ENCODE results near the gene CKB.
A peak's percentile ranks its signal among the peaks of the same experiment; 100 is the strongest.

Gene CKB

DNA sequence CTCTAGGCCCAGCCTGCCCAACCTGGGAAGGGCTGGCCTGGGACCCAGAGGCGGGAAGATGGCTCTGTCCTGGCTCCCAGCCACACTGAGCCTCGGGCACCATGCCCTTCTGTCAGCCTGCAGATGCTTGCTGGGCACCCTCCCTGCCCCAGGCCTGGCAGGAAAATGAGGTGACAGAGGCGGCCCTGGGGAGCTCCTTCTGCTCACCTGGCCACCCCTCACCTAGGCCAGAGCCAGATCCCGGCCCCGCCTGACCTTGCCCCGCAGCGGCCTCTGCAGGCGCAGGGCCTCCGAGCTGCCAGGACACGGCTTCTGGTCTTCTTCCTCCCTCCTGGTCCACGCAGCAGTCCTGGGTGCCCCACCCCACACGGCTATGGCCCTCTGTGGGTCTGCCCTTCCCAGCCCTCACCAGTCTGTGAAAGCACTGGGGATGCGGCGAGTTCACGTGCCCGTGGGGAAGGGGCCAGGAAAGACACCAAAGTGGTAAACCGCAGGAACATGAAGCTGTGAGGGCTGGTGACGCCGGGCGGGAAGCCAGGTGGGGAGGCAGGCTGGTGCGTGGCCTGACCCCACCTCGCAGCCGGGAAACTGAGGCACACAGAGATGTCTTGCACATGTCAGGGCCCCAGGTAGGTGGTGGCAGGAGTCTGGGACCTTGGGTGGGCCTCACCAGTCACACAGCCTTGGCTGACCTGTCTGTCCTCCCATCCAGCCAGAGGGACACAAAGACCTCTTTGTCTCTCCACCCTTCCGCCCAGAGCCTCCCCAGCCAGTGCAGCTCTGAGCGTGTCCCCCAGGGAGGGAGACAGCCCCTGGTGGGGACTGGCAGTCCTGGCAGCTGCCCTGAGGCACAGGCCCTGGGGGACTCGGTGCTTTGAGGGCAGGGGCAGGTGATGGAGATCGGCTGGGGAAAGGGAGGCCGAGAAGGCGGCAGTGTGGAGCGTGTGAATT, 27.0 kb upstream of the CKB start:
- no peak for DNase-seq (ENCODE audit: low spot score)

DNA sequence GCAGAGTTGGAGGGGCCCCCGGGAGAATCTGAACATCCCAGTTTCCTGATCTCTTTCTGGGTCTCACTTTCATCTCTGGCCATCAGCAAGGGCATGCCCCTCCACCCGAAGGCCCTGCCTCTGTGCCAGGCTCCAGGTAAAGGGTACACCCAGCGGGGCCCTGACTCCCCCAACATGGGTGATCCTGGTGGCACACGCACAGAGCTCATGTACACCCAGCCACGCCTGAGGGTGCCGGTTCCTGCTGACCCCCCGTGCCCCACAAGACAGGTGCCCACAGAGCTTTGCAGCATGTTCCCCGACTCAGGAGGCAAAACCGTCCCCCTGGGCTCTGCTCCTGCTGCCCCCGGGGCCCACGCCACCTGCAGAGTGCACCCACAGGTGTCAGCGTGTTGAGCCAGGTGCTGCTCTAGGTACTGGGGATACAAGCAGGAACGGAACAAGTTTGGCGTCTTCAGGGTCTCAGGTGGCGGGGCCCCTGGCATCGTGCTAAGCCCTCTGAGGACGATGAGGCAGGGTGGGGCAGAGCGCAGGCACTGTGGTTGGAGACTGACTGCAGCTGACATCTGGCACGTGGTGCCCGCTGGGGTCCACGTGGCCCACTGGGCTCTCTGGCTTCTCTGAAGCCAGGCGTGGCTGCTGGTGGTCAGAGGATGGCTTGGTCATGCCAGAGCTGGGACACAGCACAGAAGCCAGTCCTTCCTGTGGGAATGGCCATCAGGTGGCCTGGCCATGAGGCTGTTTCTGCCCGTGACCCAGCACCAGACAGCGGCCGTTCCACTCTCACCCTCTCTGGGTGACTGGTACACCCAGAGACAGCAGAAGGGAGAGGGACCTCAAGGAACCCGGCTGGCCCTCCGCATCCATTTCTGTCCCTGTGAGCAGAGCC, 26.1 kb upstream of the CKB start:
- DNase-seq (ENCODE audit: low spot score): no peak

DNA sequence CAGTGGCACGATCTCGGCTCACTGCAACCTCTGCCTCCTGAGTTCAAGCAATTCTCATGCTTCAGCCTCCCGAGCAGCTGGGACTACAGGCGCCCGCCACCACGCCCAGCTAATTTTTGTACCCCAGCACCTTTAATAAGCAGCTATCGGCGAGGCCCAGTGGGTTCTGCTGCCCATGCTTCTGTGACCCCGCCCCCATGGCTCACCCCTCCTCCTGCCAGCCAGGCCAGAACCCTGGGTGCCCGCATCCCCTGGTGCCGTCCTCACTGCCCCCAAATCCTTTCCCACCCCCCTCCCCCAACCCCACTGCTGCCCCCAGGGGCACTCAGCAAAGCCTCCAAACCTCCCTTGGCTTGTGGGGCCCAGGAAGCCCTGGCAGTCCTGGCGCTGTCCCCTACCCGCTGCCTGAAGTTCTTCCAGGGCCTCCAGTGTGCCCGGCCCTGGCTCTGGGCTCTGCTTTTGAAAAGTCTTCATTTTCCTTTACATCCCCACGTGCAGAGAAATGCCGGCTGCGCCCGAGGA, 25.4 kb upstream of the CKB start:
- DNase-seq (ENCODE audit: low spot score): no peak

DNA sequence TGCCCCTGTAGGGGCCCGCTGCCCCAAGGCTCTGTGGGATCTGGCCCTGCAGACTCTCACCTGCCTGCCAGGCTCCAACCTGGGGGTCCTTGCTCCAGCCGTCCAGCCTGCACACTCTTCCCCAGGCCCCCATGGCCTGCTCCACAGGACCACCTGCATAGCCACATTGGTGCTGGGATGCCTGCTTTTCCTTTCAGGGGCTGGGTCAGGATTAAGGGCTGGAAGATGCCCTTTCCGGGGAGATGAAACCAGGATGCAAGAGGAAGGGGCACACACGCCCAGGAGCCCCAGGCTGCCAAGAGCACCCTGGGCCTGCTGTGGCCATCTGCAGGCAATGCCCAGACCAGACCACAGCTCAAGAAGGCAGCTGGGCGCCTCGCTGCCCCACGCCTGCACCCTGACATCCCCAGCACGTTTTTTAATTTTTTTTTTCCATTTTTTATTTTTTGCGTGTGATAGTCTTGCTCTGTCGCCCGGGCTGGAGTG, 24.9 kb upstream of the CKB start:
- no peak for DNase-seq (ENCODE audit: low spot score)

DNA sequence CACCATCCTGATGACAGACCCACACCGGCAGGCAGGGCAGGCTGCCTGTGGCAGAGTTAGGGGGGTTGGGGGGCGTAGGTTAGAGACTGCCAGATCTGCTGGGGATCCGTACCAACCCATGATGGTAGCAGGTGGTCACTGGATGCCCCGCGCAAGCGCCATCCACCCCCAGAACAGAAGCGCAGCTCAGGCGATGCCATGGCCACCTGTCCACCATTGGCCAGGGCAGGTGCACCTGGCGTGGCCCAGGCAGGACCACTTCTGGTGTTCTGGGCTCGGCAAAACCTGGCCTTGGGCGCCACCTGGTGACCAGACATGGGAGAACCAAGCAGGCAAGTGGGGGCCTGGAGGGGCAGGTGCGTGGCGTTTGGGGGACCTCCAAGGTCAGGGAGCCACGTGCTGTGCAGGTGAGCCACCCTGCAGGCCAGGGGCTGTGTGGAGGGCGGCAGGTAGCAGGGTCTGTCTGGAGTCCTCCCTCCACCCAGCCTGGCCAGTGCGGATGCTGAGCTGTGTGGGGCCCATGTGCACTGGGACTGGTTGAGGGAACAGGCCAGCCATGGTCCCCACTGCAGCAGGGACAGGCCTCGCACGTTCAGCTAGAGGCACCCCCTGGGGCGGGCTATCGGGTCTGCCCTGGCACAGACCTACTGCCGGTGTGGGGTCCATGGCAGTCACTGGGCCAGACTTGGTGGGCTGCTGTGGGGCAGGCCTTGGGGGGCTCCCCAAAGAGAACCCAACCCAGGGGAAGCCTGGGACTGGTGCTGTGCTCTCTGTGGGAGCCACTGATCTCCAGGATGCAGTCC, 24.2 kb upstream of the CKB start:
- peak; percentile 81 for DNase-seq (ENCODE audit: low spot score)

DNA sequence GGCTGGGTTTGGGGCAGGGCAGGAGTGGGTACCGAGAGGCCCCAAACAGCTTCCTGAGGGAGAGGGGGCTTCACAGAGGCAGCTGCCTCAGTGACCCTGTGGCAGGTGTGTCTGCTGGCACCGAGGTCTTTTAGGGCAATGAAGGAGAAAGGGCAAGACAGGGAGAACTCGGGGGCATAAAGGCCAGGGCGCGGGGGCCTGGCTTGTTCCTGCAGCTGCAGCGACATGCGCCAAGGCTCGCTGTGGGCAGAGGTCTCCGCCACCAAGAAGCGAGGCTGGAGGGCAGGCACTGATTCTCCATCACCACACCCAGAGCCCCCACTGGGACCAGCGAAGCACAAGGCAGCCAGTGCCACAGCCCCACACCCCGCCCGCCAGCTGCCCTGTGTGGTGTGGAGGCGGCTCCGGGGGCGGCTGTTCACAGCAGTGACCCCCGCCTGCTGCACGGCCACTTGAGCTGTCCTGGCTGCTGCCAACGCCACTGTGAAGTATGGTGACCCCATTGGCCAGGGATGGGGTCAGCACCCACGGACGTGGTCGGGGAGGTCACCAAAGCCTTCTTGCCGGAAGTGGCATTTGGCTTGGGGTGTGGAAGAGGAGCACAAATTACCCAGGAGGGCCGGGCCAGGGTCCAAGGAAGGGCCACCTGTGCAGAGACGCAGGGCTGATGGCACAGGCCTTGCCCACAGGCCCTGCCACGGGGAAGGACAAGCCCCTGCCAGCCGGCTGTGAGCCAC, 23.5 kb upstream of the CKB start:
- DNase-seq (ENCODE audit: low spot score): no peak

DNA sequence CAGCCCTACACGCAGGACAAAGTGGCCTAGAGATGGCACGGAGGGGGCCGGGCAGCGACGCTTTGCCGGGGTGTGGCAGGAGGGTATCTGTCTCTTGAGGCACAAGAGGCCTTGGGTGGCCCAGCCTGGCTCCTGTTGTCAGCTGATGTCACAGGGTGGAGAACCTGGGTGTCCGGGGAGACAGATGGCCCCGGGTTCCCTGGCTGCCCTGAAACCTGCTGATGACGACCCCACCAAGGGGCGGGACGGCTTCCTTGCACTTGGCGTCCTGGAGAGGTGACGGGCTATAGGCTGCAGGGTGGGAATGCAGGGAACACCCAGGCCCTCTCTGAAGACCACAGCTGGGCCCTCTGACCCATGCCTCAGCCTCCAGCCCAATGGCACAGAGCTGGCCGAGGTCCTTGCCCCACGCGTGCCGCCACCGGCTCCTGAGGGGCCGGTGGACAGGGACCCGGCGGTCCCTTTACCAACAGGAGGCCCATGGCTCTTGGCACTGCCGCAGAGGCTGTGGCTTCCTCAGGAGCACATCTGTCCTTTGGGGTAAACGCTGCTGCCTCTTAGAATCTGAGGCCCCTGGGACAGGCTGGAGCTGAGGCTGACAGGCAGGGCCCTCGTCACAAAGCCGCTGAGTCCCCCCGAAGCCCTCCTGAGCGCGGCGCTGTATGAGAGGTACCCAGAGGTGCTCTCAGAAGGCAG, 22.7 kb upstream of the CKB start:
- DNase-seq (ENCODE audit: low spot score): no peak

DNA sequence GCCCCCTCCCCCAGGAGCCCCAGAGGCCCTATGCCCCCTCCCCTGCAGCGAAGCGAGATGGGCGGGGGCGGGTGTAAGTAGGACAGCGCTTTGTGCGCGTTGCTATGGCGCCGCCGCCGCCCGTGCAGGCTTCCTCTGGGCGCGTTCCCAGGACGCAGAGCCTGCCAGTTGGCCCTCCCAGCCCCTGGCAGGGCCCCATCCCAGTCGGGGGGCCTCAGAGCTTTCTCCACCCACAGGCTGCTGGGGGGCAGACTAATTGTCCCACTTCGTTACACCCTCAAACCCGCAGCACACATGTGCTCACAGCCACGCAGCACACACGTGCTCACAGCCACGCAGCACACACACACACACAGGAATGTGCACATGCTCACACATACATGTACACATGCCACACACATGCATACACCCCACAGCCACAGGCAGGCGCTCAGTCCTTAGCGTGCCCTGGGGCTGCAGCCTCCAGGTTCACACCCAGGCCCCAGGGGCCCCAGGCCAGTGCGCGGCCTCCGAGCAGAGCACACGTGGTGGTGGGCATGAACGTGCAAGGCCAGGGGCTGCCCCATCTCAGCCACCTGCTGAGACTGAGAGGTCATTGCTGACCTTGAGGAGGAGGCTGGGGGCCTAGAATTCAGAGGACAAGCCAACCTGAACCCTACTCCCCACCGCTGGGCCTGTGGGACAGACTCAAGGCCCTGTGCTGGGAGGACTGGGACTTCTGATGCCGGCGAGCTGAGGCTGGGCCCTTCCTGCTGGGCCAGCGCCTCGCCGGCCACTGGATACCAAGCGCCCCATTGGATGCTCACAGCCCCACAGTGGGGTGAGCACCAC, 22.0 kb upstream of the CKB start:
- DNase-seq (ENCODE audit: low spot score): no peak

DNA sequence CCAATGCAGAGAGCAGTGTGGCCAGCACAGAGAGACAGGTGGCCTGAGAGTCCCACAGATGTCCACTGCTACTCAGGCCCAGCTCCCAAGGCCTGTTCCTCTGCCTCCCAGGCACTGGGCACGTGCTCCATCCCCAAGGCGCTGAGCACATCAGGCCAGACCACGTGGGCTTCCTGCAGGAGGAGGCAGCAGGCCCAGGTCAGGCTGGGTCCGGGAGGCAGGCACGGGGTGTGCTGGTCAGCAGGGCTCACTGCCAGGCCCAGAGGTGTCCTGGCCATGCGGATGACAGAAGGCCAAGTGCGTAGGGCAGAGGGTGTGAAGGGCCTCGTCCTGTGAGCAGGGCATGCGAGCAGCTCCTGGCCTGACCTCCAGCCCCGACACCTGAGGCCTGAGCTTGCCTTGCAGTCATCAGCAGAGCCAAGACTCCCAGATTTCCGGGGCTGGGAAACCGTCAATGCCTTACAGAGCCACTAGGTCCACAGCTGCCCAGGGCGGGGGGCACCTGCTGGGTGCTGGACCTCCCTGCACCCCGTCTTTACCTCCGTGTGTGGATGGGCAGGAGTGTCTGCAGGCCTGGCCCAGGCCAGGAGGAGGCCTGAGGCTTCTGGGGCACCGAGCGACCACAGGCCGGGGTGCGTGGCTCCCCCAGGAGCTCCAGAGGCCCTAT, 21.2 kb upstream of the CKB start:
- DNase-seq (ENCODE audit: low spot score): no peak

DNA sequence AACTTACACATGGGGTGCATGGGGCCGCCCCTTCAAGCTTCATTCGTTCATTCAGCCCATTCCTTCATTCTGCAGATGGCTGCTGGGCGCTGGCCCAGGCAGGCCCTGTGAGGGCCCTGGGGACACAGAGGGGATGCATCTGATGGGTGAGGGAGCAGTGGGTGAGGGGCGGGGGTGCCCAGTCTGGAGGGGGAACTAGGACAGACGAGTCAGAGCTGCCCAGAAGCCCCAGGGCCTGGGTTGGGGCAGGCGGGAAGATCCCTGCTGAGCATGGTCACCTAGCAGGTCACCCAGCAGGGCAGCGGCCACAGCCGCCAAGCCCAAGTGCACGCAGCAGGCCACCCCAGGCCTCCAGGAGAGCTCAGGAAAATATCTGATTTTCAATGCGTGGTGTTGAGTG, 20.5 kb upstream of the CKB start:
- DNase-seq (ENCODE audit: low spot score): no peak

DNA sequence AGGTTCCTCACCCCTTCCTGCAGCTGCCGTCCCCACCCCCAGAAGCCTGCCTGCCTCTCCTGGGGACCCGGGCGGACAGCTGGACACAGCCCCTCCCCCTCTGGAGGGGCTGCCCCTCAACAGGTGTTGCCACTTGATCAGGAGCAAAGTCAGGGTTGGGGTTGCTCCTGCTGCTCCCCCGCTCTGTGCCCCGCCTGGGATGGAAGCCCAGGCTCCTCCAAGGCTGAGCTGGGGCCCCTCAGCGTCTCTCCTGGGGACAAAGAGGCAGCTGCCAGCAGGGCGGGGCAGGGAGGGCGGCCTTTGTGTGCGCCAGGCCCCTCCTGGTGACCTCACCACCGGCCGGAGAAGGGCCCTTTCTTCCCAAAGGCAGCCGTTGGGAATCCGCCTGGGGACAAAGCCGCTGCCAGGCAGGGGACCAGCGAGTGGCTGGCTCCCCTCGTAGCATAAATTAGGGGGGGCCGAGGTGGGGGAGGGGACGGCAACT, 20.0 kb upstream of the CKB start:
- DNase-seq (ENCODE audit: low spot score): peak; percentile 83

DNA sequence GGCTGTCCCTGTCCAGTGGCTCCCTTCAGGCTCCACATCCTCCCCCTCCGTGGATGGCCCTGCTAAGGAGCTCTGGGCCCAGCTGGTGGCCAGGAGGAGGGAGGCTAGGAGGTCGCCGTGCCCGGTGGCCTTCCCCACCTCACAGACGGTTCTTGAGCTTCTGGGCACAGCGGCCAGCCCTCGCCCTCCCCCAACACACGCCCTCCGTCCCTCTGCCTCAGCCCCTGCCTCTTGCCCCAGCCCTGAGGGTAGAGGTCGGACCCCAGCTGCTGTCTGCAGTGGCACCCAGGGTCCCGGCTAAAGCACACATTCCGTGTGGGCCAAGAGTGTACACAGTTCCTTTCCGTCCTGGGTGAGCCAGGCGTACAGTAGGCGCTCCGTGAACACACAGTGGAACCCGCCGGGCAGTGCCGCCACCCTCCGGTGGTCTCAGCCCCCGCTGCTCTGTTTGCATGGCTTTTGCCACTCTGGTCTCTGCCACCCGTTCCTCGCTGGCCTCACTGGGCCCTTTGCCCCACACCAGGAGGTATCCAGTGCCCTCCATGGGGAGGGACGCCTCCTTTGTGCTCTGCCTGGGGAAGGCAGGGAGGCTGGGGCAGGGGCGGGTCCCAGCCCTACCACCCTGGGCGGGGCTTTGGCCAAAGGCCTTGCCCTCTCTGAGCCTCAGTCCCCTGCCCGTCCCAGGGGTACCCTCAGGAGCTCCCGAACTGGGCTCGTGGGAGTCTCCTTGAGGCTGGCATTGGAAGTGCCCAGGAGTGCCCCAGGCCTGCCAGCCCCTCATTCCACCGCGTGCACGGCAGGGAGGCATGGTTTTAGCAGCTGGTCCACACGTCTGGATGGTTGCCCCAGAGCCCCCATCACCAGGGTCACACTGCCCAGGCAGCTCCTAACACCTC, 19.3 kb upstream of the CKB start:
- DNase-seq (ENCODE audit: low spot score): no peak

DNA sequence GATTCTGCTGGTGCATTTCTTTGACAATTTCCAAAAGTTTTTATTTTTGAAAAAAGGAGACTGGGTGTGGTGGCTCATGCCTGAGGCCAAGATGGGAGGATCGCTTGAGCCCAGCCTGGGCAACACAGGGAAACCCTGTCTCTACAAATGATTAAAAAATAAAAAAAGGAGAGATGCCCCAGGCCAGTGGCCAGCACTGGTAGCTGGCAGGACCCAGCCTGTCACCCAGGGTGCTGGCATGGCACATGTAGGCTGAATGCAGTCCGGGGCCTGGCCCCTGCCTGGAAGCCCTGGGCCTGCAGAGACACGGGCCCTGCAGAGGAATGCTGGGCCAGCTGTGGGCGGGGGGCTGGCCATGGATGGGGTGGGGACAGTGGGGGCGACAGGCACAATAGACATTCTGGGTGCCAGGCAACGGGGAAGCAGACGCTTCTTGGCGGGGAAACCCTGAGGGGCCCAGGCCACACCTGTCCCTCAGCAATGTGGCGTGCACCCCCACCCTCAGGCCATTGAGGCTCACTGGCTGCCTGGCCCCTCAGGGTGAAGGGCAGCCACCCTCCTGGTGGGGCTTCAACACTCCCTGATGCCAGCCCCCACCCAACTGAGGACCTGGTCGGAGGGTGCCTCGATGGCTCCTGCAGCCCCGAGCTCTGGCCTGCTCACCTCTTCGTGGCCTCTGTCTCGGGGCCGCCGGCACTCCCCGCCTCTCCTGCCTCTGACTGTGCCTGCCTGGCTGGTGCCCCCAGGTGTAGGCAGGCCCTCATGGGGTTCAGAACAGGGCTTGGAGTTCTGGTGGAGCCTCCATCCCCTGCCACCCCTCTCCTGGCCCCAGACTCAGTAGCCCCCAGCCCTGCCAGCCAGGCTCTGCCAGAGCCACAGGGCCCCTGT, 18.4 kb upstream of the CKB start:
- DNase-seq (ENCODE audit: low spot score): no peak

DNA sequence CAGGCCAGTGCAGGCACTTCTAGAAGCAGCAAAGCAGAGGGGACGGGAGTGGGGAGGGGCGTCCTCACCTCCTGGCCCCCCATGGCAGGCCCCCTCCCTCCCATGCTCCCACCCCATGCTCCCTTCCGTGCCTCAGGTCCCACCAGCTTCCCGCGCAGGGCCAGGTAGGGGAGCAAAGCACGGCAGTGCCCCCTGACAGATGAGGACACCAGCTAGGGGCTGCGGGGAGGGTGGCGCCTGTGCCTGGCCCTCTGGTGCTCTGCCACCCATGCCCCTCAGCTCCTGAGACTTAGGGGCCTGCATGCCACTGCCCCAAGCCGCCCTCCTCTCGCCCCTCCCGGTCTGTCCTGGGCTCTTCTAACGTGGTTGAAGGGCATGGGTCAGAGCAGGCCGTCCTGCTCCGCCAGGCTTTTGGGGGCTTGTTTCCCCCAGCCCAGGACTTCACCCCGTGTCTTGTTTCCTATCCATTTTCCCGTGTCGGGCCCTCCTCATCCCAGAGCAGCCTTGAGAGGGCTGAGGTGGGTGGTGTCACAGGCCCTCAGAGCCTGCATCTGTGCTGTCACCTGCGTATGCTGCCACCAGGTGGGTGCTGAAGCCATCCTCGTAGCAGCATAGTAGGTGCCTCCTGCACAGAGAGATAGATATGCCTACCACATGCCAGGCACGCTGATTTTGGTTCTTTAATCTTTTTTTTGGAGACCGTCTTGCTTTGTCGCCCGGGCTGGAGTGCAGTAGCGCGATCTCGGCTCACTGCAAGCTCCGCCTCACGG, 16.6 kb upstream of the CKB start:
- no peak for DNase-seq (ENCODE audit: low spot score)

DNA sequence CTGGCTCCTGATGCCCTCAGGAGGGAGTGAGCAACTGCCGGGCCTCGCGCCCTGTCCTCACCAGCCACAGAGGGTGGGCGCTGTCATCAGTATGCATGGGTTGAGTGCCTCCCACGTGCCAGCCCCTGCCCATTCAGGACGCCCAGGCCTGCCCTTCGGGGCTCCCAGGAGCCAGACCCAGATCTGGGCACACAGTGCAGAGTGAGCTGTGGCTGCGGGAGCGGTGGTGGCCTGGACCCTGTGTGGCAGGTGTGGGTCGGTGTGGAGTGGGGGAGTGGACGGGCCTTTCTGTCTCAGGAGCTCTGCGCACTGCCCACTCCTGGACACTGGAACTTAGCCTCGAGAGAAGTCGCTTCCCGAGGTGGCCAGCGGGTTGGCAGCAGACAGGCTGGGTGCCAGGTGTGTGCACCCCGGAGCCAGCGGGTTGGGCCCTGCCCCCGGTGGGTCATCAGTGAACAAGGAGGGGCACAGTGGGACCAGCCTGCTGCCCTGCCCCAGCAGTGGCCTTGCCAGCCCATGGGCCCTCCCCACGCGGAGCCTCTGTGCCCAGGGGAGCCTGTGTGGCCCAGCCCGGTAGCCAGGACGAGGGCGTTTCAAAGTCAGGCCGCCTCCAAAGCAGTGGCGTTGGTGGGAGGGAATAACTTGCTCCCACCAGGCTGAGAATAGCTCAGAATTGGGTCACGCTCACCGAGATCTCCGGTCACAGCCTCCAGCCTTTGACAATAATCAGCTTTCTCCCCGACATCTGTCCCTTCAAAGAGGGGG, 15.8 kb upstream of the CKB start:
- no peak for DNase-seq (ENCODE audit: low spot score)
